Testis (tissue), 2 donors: ENCODE data around the gene IFNA21.

ENCODE experiments used
- POLR2A ChIP-seq: fragments of 450-650 bp; IDR thresholded peaks from one replicate; pipeline ENCODE4 v1.6.1; 2017; ENCODE audit warnings: antibody characterized with exemption, mild to moderate bottlenecking, moderate library complexity
- TF ChIP-seq, protein P1 (sequence below), 3 experiments: fragments of 450-650 bp in 2 of 3; fragments of 200-600 bp in 1 of 3; sonication (generic) in 1 of 3; IDR thresholded peaks; one replicate each; pipeline ENCODE4 v1.5.1; 2016 to 2019; ENCODE audit warnings: antibody characterized with exemption in 3 of 3, mild to moderate bottlenecking in 2 of 3, moderate library complexity in 1 of 3

DNA sequence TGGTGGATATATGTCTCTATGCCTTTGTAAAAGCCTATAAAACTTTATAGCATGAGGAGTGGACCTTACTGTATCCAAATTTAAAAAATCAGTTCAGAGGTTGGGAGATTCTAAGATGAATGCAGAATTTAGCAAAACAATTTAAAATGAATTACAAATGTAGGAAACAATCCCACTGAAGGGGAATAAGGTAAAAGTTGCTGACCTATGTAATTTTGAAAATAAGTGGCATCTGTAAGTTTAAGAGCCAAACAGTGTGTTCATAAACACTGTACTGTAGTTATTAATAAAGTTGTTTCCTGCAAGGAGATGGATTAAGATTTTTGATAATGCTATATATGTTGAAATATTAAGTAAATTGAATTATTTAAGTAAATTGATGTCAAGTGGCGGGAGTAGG is 29.4 kb downstream of the IFNA21 start:
- TF ChIP-seq, protein P1, sequence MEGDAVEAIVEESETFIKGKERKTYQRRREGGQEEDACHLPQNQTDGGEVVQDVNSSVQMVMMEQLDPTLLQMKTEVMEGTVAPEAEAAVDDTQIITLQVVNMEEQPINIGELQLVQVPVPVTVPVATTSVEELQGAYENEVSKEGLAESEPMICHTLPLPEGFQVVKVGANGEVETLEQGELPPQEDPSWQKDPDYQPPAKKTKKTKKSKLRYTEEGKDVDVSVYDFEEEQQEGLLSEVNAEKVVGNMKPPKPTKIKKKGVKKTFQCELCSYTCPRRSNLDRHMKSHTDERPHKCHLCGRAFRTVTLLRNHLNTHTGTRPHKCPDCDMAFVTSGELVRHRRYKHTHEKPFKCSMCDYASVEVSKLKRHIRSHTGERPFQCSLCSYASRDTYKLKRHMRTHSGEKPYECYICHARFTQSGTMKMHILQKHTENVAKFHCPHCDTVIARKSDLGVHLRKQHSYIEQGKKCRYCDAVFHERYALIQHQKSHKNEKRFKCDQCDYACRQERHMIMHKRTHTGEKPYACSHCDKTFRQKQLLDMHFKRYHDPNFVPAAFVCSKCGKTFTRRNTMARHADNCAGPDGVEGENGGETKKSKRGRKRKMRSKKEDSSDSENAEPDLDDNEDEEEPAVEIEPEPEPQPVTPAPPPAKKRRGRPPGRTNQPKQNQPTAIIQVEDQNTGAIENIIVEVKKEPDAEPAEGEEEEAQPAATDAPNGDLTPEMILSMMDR (IDR thresholded peaks at IDR 0.05): no peak
- no peak for TF ChIP-seq POLR2A
